ENCODE results near the gene GJB3.
"Not testable (repeated sequence)": the region's sequence is repeated elsewhere in the genome, so short reads cannot be mapped to it uniquely, and the experiment has no call there.

Gene GJB3

DNA sequence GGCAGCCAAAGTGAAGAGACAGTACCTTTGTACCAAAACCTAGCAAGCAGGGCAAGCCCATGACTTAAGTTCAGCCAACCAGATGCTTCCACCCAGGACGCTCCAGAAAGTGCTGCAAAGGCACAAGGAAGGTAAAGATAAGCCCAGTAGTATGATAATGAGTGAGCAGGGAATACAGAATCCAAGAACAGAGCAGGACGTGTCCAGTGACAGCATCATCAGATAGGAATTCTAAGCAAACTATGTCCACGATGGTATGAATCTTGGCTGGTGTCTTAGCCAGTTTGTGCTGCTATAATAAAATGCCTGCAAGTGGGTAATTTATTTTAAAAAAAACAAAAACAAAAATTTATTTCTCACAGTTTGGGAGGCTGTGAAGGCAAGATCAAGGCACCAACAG lies 25.4 kb downstream of the GJB3 start:
- no peak overlapping the region for H3K27ac ChIP-seq (ENCODE audit: low read length)
- no peaks in the 10 kb centered on the region for H3K4me1 ChIP-seq (ENCODE audit: insufficient read depth, low read length)
- TF ChIP-seq, protein P1, sequence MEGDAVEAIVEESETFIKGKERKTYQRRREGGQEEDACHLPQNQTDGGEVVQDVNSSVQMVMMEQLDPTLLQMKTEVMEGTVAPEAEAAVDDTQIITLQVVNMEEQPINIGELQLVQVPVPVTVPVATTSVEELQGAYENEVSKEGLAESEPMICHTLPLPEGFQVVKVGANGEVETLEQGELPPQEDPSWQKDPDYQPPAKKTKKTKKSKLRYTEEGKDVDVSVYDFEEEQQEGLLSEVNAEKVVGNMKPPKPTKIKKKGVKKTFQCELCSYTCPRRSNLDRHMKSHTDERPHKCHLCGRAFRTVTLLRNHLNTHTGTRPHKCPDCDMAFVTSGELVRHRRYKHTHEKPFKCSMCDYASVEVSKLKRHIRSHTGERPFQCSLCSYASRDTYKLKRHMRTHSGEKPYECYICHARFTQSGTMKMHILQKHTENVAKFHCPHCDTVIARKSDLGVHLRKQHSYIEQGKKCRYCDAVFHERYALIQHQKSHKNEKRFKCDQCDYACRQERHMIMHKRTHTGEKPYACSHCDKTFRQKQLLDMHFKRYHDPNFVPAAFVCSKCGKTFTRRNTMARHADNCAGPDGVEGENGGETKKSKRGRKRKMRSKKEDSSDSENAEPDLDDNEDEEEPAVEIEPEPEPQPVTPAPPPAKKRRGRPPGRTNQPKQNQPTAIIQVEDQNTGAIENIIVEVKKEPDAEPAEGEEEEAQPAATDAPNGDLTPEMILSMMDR (IDR thresholded peaks at IDR 0.05; ENCODE audit: borderline replicate concordance, extremely low read depth, low read length, poor library complexity, severe bottlenecking) = no peak
- no peaks in the 10 kb centered on the region for H3K9me3 ChIP-seq (ENCODE audit: insufficient read depth, low read length, severe bottlenecking)
- no peak overlapping the region for H3K9ac ChIP-seq (ENCODE audit: low read depth, low read length)
- no peak overlapping the region for H3K4me3 ChIP-seq (ENCODE audit: low read depth in 1 of 2, low read length in 2 of 2)
- H3K4me2 ChIP-seq (ENCODE audit: insufficient read depth, low read length) = no peak overlapping the region
- H3K27me3 ChIP-seq (ENCODE audit: insufficient read depth, low read length, poor library complexity) = peaks cover 4% of the 10 kb centered on the region
- H2AFZ ChIP-seq (ENCODE audit: low read depth, low read length) = no peak overlapping the region
- H4K20me1 ChIP-seq (ENCODE audit: insufficient read depth, low read length) = no peaks in the 10 kb centered on the region
- no peaks in the 10 kb centered on the region for H3K79me2 ChIP-seq (ENCODE audit: insufficient read depth, low read length)
- DNase-seq (no peak), ATAC-seq (ENCODE audit: insufficient read depth, low read depth) (no peak)
- no peaks in the 10 kb centered on the region for H3K36me3 ChIP-seq (ENCODE audit: insufficient read depth, low read length)

GRCh38 chr1:34808051-34808810 lies 27.2 kb downstream of the GJB3 start:
- no peaks in the 10 kb centered on the region for H3K9me3 ChIP-seq (ENCODE audit: insufficient read depth, low read length, severe bottlenecking)
- no peaks in the 10 kb centered on the region for H3K4me1 ChIP-seq (ENCODE audit: insufficient read depth, low read length)
- H3K36me3 ChIP-seq (ENCODE audit: insufficient read depth, low read length) = no peaks in the 10 kb centered on the region
- H3K4me3 ChIP-seq (ENCODE audit: low read depth in 1 of 2, low read length in 2 of 2) = no peak overlapping the region
- ATAC-seq (ENCODE audit: insufficient read depth, low read depth) (no peak), DNase-seq (no peak)
- peaks cover 4% of the 10 kb centered on the region for H3K27me3 ChIP-seq (ENCODE audit: insufficient read depth, low read length, poor library complexity)
- H4K20me1 ChIP-seq (ENCODE audit: insufficient read depth, low read length) = no peaks in the 10 kb centered on the region
- no peak overlapping the region for H3K27ac ChIP-seq (ENCODE audit: low read length)
- H3K79me2 ChIP-seq (ENCODE audit: insufficient read depth, low read length) = no peaks in the 10 kb centered on the region
- H3K4me2 ChIP-seq (ENCODE audit: insufficient read depth, low read length) = no peak overlapping the region
- TF ChIP-seq EZH2 (IDR thresholded peaks at IDR 0.05; ENCODE audit: borderline replicate concordance, low read depth, low read length, severe bottlenecking) = no peak
- TF ChIP-seq, protein P1 (IDR thresholded peaks at IDR 0.05; ENCODE audit: borderline replicate concordance, extremely low read depth, low read length, poor library complexity, severe bottlenecking) = no peak
- no peak overlapping the region for H3K9ac ChIP-seq (ENCODE audit: low read depth, low read length)
- no peak overlapping the region for H2AFZ ChIP-seq (ENCODE audit: low read depth, low read length)

DNA sequence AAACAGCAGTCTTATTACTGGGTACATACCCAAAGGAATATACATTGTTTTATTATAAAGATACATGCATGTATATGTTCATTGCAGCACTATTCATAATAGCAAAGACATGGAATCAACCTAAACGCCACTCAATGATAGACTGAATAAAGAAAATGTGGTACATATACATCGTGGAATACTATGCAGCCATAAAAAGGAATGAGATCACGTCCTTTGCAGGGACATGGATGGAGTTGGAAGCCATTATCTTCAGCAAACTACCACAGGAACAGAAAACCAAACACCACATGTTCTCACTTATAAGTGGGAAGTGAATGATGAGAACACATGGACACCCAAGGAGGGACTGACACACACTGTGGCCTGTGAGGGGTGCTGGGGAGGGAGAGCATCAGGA lies 29.8 kb downstream of the GJB3 start:
- not testable (repeated sequence) for H3K9me3 ChIP-seq (ENCODE audit: insufficient read depth, low read length, severe bottlenecking); H3K4me3 ChIP-seq (ENCODE audit: low read depth in 1 of 2, low read length in 2 of 2); H3K4me2 ChIP-seq (ENCODE audit: insufficient read depth, low read length); H4K20me1 ChIP-seq (ENCODE audit: insufficient read depth, low read length); H3K79me2 ChIP-seq (ENCODE audit: insufficient read depth, low read length); H3K36me3 ChIP-seq (ENCODE audit: insufficient read depth, low read length); H3K4me1 ChIP-seq (ENCODE audit: insufficient read depth, low read length); H3K27me3 ChIP-seq (ENCODE audit: insufficient read depth, low read length, poor library complexity); H3K9ac ChIP-seq (ENCODE audit: low read depth, low read length); H3K27ac ChIP-seq (ENCODE audit: low read length); ATAC-seq (ENCODE audit: insufficient read depth, low read depth); H2AFZ ChIP-seq (ENCODE audit: low read depth, low read length); DNase-seq

DNA sequence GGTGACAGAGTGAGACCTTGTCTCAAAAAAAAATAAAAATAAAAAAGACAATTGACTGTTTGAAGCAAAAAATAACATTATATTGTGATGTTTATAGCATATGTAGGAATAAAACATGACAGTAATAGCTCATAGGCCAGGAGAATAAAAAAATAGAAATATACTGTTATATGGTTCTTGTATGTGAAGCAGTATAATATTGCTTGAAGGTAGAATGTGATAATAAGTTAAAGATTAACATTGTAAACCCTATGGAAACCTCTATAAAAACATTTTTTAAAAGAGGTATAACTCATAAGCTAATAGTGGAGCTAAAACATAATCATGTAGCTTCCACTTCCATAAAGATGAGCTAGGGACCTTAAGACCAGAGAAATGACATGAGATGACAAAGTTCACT lies 35.3 kb downstream of the GJB3 start:
- Histone ChIP-seq H3K4me2 (ENCODE audit: insufficient read depth, low read length) (no peak overlapping the region), H3K4me1 (ENCODE audit: insufficient read depth, low read length) (no peaks in the 10 kb centered on the region), H4K20me1 (ENCODE audit: insufficient read depth, low read length) (no peaks in the 10 kb centered on the region), H3K27ac (ENCODE audit: low read length) (no peak overlapping the region), H2AFZ (ENCODE audit: low read depth, low read length) (no peak overlapping the region), H3K79me2 (ENCODE audit: insufficient read depth, low read length) (no peaks in the 10 kb centered on the region), H3K9ac (ENCODE audit: low read depth, low read length) (no peak overlapping the region), H3K36me3 (ENCODE audit: insufficient read depth, low read length) (no peaks in the 10 kb centered on the region), H3K4me3 (ENCODE audit: low read depth in 1 of 2, low read length in 2 of 2) (no peak overlapping the region), H3K27me3 (ENCODE audit: insufficient read depth, low read length, poor library complexity) (no peaks in the 10 kb centered on the region), H3K9me3 (ENCODE audit: insufficient read depth, low read length, severe bottlenecking) (no peaks in the 10 kb centered on the region)
- DNase-seq (no peak), ATAC-seq (ENCODE audit: insufficient read depth, low read depth) (no peak)
- TF ChIP-seq, protein P1 (IDR thresholded peaks at IDR 0.05; ENCODE audit: borderline replicate concordance, extremely low read depth, low read length, poor library complexity, severe bottlenecking) = no peak
- TF ChIP-seq EZH2 (IDR thresholded peaks at IDR 0.05; ENCODE audit: borderline replicate concordance, low read depth, low read length, severe bottlenecking) = no peak

Data from DND-41 (cell line).